Activated gamma-delta T cell (primary cell): ENCODE results near the gene TBX2.

Source experiments
- DNase-seq: peaks from one replicate; lab custom pipeline; 2025; lab: John Stamatoyannopoulos, UW

Gene TBX2

GRCh38 chr17:61368832-61369450 lies 30.7 kb upstream of the TBX2 start:
- DNase-seq = no peak

GRCh38 chr17:61369751-61370150 lies 29.9 kb upstream of the TBX2 start:
- no peak for DNase-seq

- DNase-seq = no peak
These were observed 28.5 kb upstream of the TBX2 start for GRCh38 chr17:61371179-61371578.

- no peak for DNase-seq
These were observed 28.0 kb upstream of the TBX2 start for GRCh38 chr17:61371606-61372005.

- DNase-seq = no peak
These were observed 27.2 kb upstream of the TBX2 start for GRCh38 chr17:61372436-61372835.

- no peak for DNase-seq
These were observed 22.5 kb upstream of the TBX2 start for GRCh38 chr17:61376931-61377838.

- no peak for DNase-seq
These were observed 20.8 kb upstream of the TBX2 start for GRCh38 chr17:61378658-61379456.

- DNase-seq = no peak
These were observed 20.0 kb upstream of the TBX2 start for GRCh38 chr17:61379457-61380216.

- DNase-seq = no peak
These were observed 19.3 kb upstream of the TBX2 start for GRCh38 chr17:61380217-61380835.

- no peak for DNase-seq
These were observed 18.7 kb upstream of the TBX2 start for GRCh38 chr17:61380836-61381525.

- DNase-seq = no peak
These were observed 18.1 kb upstream of the TBX2 start for GRCh38 chr17:61381537-61381936.

GRCh38 chr17:61382796-61383688 lies 16.6 kb upstream of the TBX2 start:
- DNase-seq = no peak

- DNase-seq = no peak
These were observed 15.9 kb upstream of the TBX2 start for GRCh38 chr17:61383689-61384201.

GRCh38 chr17:61384354-61384691 lies 15.3 kb upstream of the TBX2 start:
- DNase-seq = no peak

- no peak for DNase-seq
These were observed 14.7 kb upstream of the TBX2 start for GRCh38 chr17:61384692-61385576.

GRCh38 chr17:61385577-61386236 lies 13.9 kb upstream of the TBX2 start:
- no peak for DNase-seq

- no peak for DNase-seq
These were observed 13.4 kb upstream of the TBX2 start for GRCh38 chr17:61386251-61386650.

GRCh38 chr17:61387011-61387410 lies 12.6 kb upstream of the TBX2 start:
- no peak for DNase-seq
